GM06990 (cell line): Measurements from ENCODE around the gene PDXP.
"Not testable (repeated sequence)": the region's sequence is repeated elsewhere in the genome, so short reads cannot be mapped to it uniquely, and the experiment has no call there.

Source experiments
- DNase-seq: peaks from one replicate; pipeline ENCODE4 v3.0.0-alpha.2; 2011; ENCODE audit not compliant: insufficient read length; ENCODE audit errors: extremely low read depth
- H3K27me3 ChIP-seq: replicated peaks from 2 replicates; pipeline ENCODE4 v1.6.0; 2011; ENCODE audit warnings: low read length; ENCODE audit not compliant: control insufficient read depth, insufficient read depth
- H3K36me3 ChIP-seq: 2 replicates; pipeline ENCODE4 v1.5.1; 2011; ENCODE audit warnings: low read length; ENCODE audit not compliant: control insufficient read depth, insufficient read depth
- H3K4me3 ChIP-seq: replicated peaks from 2 replicates; pipeline ENCODE4 v1.5.1; 2011; ENCODE audit warnings: low read depth, mild to moderate bottlenecking, control low read depth, low read length
- TF ChIP-seq, protein P1 (sequence below): IDR thresholded peaks from 2 replicates; pipeline ENCODE4 v1.5.1; 2011; ENCODE audit warnings: low read length, control low read depth, mild to moderate bottlenecking, inconsistent platforms; ENCODE audit not compliant: insufficient read depth, poor library complexity, severe bottlenecking

PDXP gene

DNA sequence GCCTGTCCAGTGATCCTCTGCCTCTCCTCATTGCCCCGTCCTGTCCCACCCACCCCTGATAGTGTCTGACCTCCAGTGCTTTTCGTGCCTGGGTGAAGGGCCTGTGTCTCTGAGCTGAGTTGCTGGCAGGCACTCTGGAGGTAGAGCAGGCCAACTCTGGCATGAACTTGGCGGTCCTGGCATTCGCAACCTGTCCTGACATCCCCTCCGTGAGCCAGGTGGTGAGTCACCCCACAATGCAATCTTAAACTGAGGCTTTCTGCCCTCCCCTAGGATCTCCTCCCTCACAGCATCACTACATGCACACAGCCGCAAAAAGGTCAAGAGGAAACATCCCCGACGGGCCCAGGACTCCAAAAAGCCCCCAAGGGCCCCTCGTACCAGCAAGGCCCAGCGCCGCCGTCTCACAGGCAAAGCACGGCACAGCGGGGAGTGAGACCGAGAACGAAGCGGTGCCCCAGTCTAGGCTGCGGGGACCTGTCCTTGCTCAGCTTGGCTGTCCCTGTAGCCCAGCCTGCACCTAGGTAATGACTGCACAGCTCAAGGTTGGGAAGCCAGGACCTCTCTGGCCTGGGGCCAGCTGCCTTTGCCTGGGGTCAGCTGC is 32.5 kb downstream of the PDXP start:
- Histone ChIP-seq H3K36me3 (peaks cover 22% of the 10 kb centered on the region), H3K4me3 (no peak overlapping the region), H3K27me3 (no peaks in the 10 kb centered on the region)
- DNase-seq, result no peak
- TF ChIP-seq, protein P1, sequence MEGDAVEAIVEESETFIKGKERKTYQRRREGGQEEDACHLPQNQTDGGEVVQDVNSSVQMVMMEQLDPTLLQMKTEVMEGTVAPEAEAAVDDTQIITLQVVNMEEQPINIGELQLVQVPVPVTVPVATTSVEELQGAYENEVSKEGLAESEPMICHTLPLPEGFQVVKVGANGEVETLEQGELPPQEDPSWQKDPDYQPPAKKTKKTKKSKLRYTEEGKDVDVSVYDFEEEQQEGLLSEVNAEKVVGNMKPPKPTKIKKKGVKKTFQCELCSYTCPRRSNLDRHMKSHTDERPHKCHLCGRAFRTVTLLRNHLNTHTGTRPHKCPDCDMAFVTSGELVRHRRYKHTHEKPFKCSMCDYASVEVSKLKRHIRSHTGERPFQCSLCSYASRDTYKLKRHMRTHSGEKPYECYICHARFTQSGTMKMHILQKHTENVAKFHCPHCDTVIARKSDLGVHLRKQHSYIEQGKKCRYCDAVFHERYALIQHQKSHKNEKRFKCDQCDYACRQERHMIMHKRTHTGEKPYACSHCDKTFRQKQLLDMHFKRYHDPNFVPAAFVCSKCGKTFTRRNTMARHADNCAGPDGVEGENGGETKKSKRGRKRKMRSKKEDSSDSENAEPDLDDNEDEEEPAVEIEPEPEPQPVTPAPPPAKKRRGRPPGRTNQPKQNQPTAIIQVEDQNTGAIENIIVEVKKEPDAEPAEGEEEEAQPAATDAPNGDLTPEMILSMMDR, result no peak

DNA sequence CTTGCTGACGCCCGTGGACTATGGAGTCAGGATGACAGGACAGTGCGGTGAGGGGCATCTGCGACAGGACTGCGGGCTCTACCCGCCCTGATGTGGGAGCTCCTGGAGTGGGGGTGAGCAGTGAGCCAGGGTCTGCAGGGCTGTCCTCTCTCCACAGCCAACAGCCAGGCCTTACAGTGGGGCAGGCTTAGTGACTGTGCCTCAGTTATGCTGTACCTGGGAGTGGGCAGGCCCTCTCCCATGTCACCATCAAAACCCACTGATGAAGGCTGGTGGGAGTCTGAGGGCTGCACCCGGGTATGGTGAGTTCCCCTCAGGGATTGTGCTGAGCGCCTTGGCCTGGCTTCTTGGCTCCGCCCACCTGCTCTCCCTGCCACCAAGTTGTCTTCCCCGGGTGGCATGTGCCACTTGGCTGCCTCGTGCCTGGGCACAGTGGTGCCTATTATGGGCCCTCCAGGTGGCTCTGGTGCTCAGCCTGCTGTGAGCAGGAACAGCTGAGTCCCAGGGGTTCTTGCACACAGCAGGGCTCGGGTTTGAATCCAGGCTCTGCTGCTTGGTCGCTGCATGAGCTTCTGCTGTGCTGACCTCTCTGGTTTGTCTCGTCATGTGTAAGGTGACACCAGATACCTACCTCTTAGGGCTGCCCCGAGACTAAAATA is 34.2 kb downstream of the PDXP start:
- Histone ChIP-seq H3K27me3 (no peaks in the 10 kb centered on the region), H3K4me3 (no peak overlapping the region), H3K36me3 (peaks cover 22% of the 10 kb centered on the region)
- no peak for DNase-seq
- TF ChIP-seq, protein P1, result no peak

DNA sequence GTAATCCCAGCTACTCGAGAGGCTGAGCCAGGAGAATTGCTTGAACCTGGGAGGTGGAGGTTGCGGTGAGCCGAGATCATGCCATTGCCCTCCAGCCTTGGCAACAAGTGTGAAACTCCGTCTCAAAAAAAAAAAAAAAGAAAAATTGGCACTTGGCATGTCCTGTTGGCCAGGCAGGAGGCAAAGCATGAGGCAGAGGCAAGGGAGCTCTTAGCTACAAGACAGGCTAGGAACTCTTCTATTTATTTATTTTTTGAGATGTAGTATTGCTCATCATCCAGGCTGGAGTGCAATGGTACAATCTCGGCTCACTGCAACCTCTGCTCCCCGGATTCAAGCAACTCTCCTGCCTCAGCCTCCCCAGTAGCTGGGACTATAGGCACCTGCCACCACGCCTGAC is 35.6 kb downstream of the PDXP start:
- peaks cover 14% of the 10 kb centered on the region for H3K36me3 ChIP-seq
- not testable (repeated sequence) for H3K4me3 ChIP-seq, H3K27me3 ChIP-seq, DNase-seq

DNA sequence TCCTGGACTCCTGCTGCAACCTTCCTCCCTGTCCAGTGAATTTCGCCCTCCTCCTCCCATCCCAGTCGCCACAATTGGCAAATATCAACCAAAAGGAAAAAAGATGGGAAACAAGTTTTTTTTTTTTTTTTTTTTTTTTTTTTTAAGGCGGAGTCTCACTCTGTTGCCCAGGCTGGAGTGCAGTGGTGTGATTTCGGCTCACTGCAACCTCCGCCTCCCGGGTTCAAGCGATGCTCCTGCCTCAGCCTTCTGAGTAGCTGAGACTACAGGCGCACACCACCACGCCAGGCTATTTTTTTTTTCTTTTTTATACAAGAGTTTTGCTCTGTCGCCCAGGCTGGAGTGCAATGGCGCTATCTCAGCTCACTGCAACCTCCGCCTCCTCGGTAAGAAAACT is 37.7 kb downstream of the PDXP start:
- peaks cover 11% of the 10 kb centered on the region for H3K36me3 ChIP-seq
- DNase-seq, H3K27me3 ChIP-seq, H3K4me3 ChIP-seq: not testable (repeated sequence)

DNA sequence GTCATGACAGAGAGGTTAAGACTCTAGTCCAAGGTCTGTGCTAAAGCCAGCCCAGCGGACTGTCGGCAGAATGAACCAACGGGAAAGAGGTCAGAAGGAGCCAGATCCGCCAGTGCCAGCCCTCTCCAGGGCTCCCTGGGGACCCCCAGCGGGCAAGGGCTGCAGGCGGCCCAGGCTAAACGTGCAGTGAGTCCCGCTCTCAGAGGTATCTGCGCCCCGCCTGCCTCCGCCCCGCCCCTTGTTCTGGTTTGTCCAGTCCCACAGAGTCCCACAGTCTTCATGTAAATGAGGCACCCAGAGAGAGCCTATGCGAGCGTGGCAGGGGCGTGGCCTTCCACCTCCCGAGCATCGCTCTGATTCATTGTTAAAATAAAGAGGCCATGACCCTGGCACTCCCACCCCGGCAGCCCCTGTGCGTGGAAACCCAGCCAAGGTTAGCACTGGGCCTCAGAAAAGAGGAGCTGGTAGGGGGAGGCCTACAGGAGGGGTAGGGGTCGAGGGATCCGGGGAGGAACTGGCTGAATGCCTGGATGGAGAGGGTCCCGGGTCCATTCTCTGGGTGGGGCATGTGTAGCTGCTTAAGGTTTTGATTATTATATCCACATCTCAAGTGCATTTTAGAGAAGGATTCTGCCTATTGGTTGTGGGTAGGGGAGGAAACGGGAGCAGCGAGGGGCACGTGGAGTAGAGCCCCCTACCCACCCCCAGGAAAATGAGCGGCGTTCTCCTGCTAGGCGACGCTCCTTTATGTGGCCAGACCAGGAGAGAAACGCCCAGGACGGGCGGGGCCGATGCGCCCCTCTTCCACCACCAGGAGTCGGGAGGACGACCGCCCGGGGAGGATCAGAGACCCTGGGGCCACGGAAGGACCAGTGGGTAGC is 38.4 kb downstream of the PDXP start, which contains the start of gene TRIOBP:
Gene TRIOBP, plus strand, starts transcription at position 392 of the 881 bp plus-strand sequence. CDS start 4,318 bp downstream, outside the sequence.
- peaks cover 5% of the 10 kb centered on the region for H3K36me3 ChIP-seq
- peak; percentile 80 for DNase-seq
- TF ChIP-seq, protein P1, result peak; percentile 43
- no peaks in the 10 kb centered on the region for H3K27me3 ChIP-seq
- H3K4me3 ChIP-seq, result no peak within 1 kb of the TSS

DNA sequence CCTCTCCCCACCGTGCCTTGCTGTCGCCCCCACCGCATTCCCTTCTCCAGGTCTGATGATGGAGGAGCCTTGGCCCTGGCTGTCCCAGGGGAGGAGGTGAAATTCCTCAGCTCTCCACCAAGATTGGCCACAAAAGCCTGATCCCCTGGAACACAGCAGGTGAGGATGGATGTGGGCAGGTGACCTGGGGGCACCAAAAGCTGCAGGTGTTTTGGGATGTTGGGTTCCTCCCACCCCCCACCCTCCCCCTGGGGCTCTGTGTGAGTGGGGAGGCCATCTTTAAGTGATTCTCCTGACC is 39.0 kb downstream of the PDXP start:
- H3K36me3 ChIP-seq, result peaks cover 3% of the 10 kb centered on the region
- DNase-seq, result no peak
- no peak overlapping the region for H3K4me3 ChIP-seq

More for the DNA sequence above, 39.0 kb downstream of the PDXP start:
- H3K27me3 ChIP-seq, result no peaks in the 10 kb centered on the region
- TF ChIP-seq, protein P1, result no peak
